Measurements from ENCODE around the gene RAB26. TPM values are rescaled to one million over a fixed set of nuclear protein-coding genes. Genes with fewer than 3 reads are reported as not detected.

The RAB26 gene
- total and polyA plus RNA-seq, 2 donors (not counting 3 experiments of a cell fraction or from before 2014, with no cell fraction given): 0.91 to 2.0 TPM

GRCh38 chr16:2177101-2177500 is 28.7 kb downstream of the RAB26 start:
- TF ChIP-seq JUN (IDR thresholded peaks at IDR 0.05; ENCODE audit: borderline replicate concordance, insufficient read depth, insufficient read length, low read depth) (no peak), GATA2 (IDR thresholded peaks at IDR 0.05; ENCODE audit: insufficient read depth, insufficient read length, low read depth, low read length) (no peak), EZH2 (IDR thresholded peaks at IDR 0.05; ENCODE audit: borderline replicate concordance, low read depth, low read length, severe bottlenecking) (no peak), MYC (IDR thresholded peaks at IDR 0.05; ENCODE audit: low read depth, low read length) (no peak), CTCF (IDR thresholded peaks at IDR 0.05; ENCODE audit: extremely low read depth in 1 of 2, insufficient read depth in 1 of 2, low read depth in 1 of 2, low read length in 2 of 2) (no peak), MAX (IDR thresholded peaks at IDR 0.05; ENCODE audit: insufficient read depth, insufficient read length) (no peak), POLR2A (IDR thresholded peaks at IDR 0.05; ENCODE audit: low read depth, low read length) (no peak), POLR2AphosphoS5 (IDR thresholded peaks at IDR 0.05; ENCODE audit: insufficient read depth, low read depth, low read length) (no peak), FOS (IDR thresholded peaks at IDR 0.05; ENCODE audit: borderline replicate concordance, insufficient read depth, low read length) (no peak)
- dilution Hi-C loops (cut with MboI; ENCODE audit: extremely low pct_ligation_motif_present, low sequenced_read_pairs): no loop called here
- Histone ChIP-seq H2AFZ (ENCODE audit: low read depth, low read length) (no peak overlapping the region), H4K20me1 (replicated peaks; ENCODE audit: control insufficient read depth, extremely low read depth, insufficient read depth, low read length) (no peaks in the 10 kb centered on the region), H3K4me2 (ENCODE audit: insufficient read depth, low read length) (no peak overlapping the region), H3K36me3 (ENCODE audit: control insufficient read depth in 2 of 2, extremely low read depth in 1 of 2, insufficient read depth in 2 of 2, low read length in 2 of 2) (peaks cover 18 to 41% of the 10 kb centered on the region in 2 experiments), H3K27ac (ENCODE audit: insufficient read depth, low read depth, low read length) (no peak overlapping the region), H3K27me3 (ENCODE audit: control insufficient read depth in 2 of 2, insufficient read depth in 2 of 2, low read length in 2 of 2) (no peaks in the 10 kb centered on the region), H3K9ac (replicated peaks; ENCODE audit: extremely low read depth, insufficient read depth, low read length) (no peak overlapping the region), H3K79me2 (ENCODE audit: control insufficient read depth, insufficient read depth, low read length) (peaks cover 16% of the 10 kb centered on the region), H3K9me3 (replicated peaks; ENCODE audit: control insufficient read depth, insufficient read depth, low read length) (no peaks in the 10 kb centered on the region), H3K4me3 (replicated peaks in 1 of 3; ENCODE audit: insufficient read depth in 1 of 3, low read depth in 1 of 3, low read length in 3 of 3) (no peak overlapping the region), H3K9me1 (replicated peaks; ENCODE audit: control insufficient read depth, extremely low read depth, insufficient read depth, low read length) (no peaks in the 10 kb centered on the region), H3K4me1 (ENCODE audit: control insufficient read depth, extremely low read depth, insufficient read depth, low read length) (peaks cover 2% of the 10 kb centered on the region)
- no peak for FAIRE-seq
- ChIA-PET POLR2A (interaction anchor here (1.1 kb wide), 1 partner anchor 22 kb away, joined by 3 read pairs; the partner anchor contains the start of gene TRAF7), CTCF (no interaction called here)
- DNase-seq (ENCODE audit: low read depth, low spot score): no peak
- intact Hi-C loops (cut with micrococcal nuclease): no loop called here
- no TSS peak for BruUV-seq (replicated peaks)
